WTC11 (cell line): ENCODE results near the gene INPP5F. TPM values are rescaled to one million over a fixed set of nuclear protein-coding genes. Genes with fewer than 3 reads are reported as not detected.
"Not testable (repeated sequence)": the region's sequence is repeated elsewhere in the genome, so short reads cannot be mapped to it uniquely, and the experiment has no call there.

Source experiments
- ATAC-seq: fragments of 200-7000 bp; cut with Tn5 transposase; 2 replicates; pipeline ENCODE4 v1.10.0; 2021; ENCODE audit warnings: mild to moderate bottlenecking, moderate library complexity
- CTCF ChIA-PET: fragments of 300-600 bp; sonication (Branson Sonifier 250); formaldehyde crosslinking; loops from one replicate; lab custom pipeline; 2021; ENCODE audit warnings: antibody characterized with exemption; lab: Charles Lee
- POLR2A ChIA-PET: fragments of 350-600 bp; sonication (Branson Sonifier 250); formaldehyde crosslinking; loops from one replicate; lab custom pipeline; 2021; ENCODE audit warnings: antibody characterized with exemption; lab: Charles Lee
- DNase-seq: peaks from one replicate; pipeline ENCODE4 v3.0.0; 2021; ENCODE audit warnings: low spot score
- H3K27ac Mint-ChIP-seq: 2 replicates; pipeline ENCODE4 v1.8.0; 2021; ENCODE audit warnings: mixed read lengths
- H3K27me3 Mint-ChIP-seq: 2 replicates; pipeline ENCODE4 v1.8.0; 2021; ENCODE audit warnings: low read depth, mild to moderate bottlenecking, moderate library complexity, mixed read lengths
- H3K36me3 Mint-ChIP-seq: 2 replicates; pipeline ENCODE4 v1.8.0; 2021; ENCODE audit warnings: mixed read lengths
- H3K4me1 Mint-ChIP-seq: 2 replicates; pipeline ENCODE4 v1.8.0; 2022; ENCODE audit warnings: mixed read lengths
- H3K4me3 Mint-ChIP-seq: 2 replicates; pipeline ENCODE4 v1.8.0; 2021; ENCODE audit warnings: mild to moderate bottlenecking, moderate library complexity, mixed read lengths
- H3K9me3 Mint-ChIP-seq: 2 replicates; pipeline ENCODE4 v1.8.0; 2021; ENCODE audit warnings: mixed read lengths
- CBFB ChIP-seq: sonication (generic); formaldehyde crosslinking; IDR thresholded peaks from 2 replicates; pipeline ENCODE4 v1.8.1; 2022; ENCODE audit warnings: mild to moderate bottlenecking, low read depth, missing genetic modification reagents
- E2F5 ChIP-seq: sonication (generic); formaldehyde crosslinking; IDR thresholded peaks from 2 replicates; pipeline ENCODE4 v1.8.1; 2022; ENCODE audit warnings: mild to moderate bottlenecking, moderate library complexity, missing genetic modification reagents
- ETV6 ChIP-seq: sonication (generic); formaldehyde crosslinking; IDR thresholded peaks from 2 replicates; pipeline ENCODE4 v1.8.1; 2022; ENCODE audit warnings: mild to moderate bottlenecking, missing genetic modification reagents
- GRHL2 ChIP-seq: fragments of 250-450 bp; sonication (Bioruptor Pico); IDR thresholded peaks from 2 replicates; pipeline ENCODE4 v1.8.0; 2022; ENCODE audit warnings: mild to moderate bottlenecking, moderate library complexity; ENCODE audit not compliant: insufficient replicate concordance, severe bottlenecking
- OVOL2 ChIP-seq: fragments of 250-450 bp; sonication (Bioruptor Pico); IDR thresholded peaks from 2 replicates; pipeline ENCODE4 v1.9.0; 2021; ENCODE audit warnings: mild to moderate bottlenecking, borderline replicate concordance
- SOX15 ChIP-seq: fragments of 250-450 bp; sonication (Bioruptor Pico); IDR thresholded peaks from 2 replicates; pipeline ENCODE4 v1.9.0; 2021; ENCODE audit warnings: mild to moderate bottlenecking
- TP53 ChIP-seq: sonication (generic); formaldehyde crosslinking; IDR thresholded peaks from 2 replicates; pipeline ENCODE4 v1.8.1; 2023; ENCODE audit warnings: mild to moderate bottlenecking, missing genetic modification reagents
- USF2 ChIP-seq: sonication (generic); formaldehyde crosslinking; IDR thresholded peaks from 2 replicates; pipeline ENCODE4 v1.8.1; 2023; ENCODE audit warnings: mild to moderate bottlenecking, missing genetic modification reagents, moderate library complexity
- ZBTB21 ChIP-seq: sonication (generic); formaldehyde crosslinking; IDR thresholded peaks from 2 replicates; pipeline ENCODE4 v1.8.1; 2023; ENCODE audit warnings: mild to moderate bottlenecking, missing genetic modification reagents, borderline replicate concordance
- ZMAT4 ChIP-seq: fragments of 250-450 bp; sonication (Bioruptor Pico); IDR thresholded peaks from 2 replicates; pipeline ENCODE4 v1.9.0; 2021; ENCODE audit warnings: mild to moderate bottlenecking
- ZNF425 ChIP-seq: fragments of 250-450 bp; sonication (Bioruptor Pico); conservative IDR thresholded peaks from 2 replicates; pipeline ENCODE4 v1.9.0; 2021; ENCODE audit warnings: mild to moderate bottlenecking
- ZNF532 ChIP-seq: fragments of 250-450 bp; sonication (Bioruptor Pico); IDR thresholded peaks from 2 replicates; pipeline ENCODE4 v1.9.0; 2021; ENCODE audit warnings: mild to moderate bottlenecking, borderline replicate concordance
- ZNF671 ChIP-seq: fragments of 250-450 bp; sonication (Bioruptor Pico); IDR thresholded peaks from 2 replicates; pipeline ENCODE4 v1.8.0; 2021; ENCODE audit warnings: mild to moderate bottlenecking
- total RNA-seq: library from RNA; stranded (reverse); gene quantifications from 3 replicates; pipeline ENCODE4 v1.2.3, GENCODE V29; 2021

Gene INPP5F
- total RNA-seq, 1 experiment from 2014 or later: 83.3 TPM

- Mint-ChIP-seq H3K36me3 (peaks cover 35% of the 10 kb centered on the region), H3K4me1 (peaks cover 18% of the 10 kb centered on the region), H3K27me3 (no peaks in the 10 kb centered on the region; the same call in 1 of the 2 replicates), H3K4me3 (no peak overlapping the region), H3K27ac (0 out of 2 replicates have a peak overlapping the region, but pooled peaks have one; percentile 17), H3K9me3 (peaks cover 41% of the 10 kb centered on the region)
- ATAC-seq (peak; percentile 87), DNase-seq (no peak)
- ChIA-PET CTCF (interaction anchor here (1.4 to 2.3 kb wide), 3 partner anchors 19 to 62 kb away, joined by 3 to 7 read pairs (median 4); no protein-coding TSS in a partner anchor), POLR2A (interaction anchor here (0.6 to 1.1 kb wide), 3 partner anchors 17 to 26 kb away, joined by 3 to 8 read pairs (median 3); no protein-coding TSS in a partner anchor)
- TF ChIP-seq ETV6 (CRISPR knock-in tag) (0 out of 2 replicates have a peak, but pooled peaks have one; percentile 29), ZNF425 (CRISPR knock-in tag) (no peak), USF2 (CRISPR knock-in tag) (peak; percentile 8; the same call in 1 of the 2 replicates)
Observed at GRCh38 chr10:119706521-119707278, 19.1 kb upstream of the INPP5F start.

GRCh38 chr10:119707331-119707730 is 18.5 kb upstream of the INPP5F start:
- H3K4me3 Mint-ChIP-seq, ATAC-seq, H3K27me3 Mint-ChIP-seq, H3K27ac Mint-ChIP-seq, DNase-seq: not testable (repeated sequence)
- peaks cover 38% of the 10 kb centered on the region for H3K36me3 Mint-ChIP-seq
- peaks cover 12% of the 10 kb centered on the region for H3K4me1 Mint-ChIP-seq
- ChIA-PET POLR2A (interaction anchor here (1.0 to 1.1 kb wide), 2 partner anchors 18 to 20 kb away, joined by 3 to 8 read pairs; no protein-coding TSS in a partner anchor), CTCF (interaction anchor here (1.4 to 2.3 kb wide), 3 partner anchors 20 to 63 kb away, joined by 3 to 7 read pairs (median 4); no protein-coding TSS in a partner anchor)
- H3K9me3 Mint-ChIP-seq: peaks cover 44% of the 10 kb centered on the region

GRCh38 chr10:119710935-119711334 is 14.9 kb upstream of the INPP5F start:
- H3K27ac Mint-ChIP-seq, DNase-seq, POLR2A ChIA-PET, H3K27me3 Mint-ChIP-seq, H3K4me3 Mint-ChIP-seq, CTCF ChIA-PET, ATAC-seq: not testable (repeated sequence)
- Mint-ChIP-seq H3K9me3 (peaks cover 43% of the 10 kb centered on the region), H3K36me3 (peaks cover 37% of the 10 kb centered on the region), H3K4me1 (peaks cover 15% of the 10 kb centered on the region)

GRCh38 chr10:119713744-119714483 is 11.9 kb upstream of the INPP5F start:
- Mint-ChIP-seq H3K27ac (no peak overlapping the region), H3K4me1 (peaks cover 10% of the 10 kb centered on the region), H3K4me3 (no peak overlapping the region), H3K9me3 (peaks cover 22% of the 10 kb centered on the region), H3K36me3 (peaks cover 16% of the 10 kb centered on the region), H3K27me3 (no peaks in the 10 kb centered on the region)
- ChIA-PET CTCF (interaction anchor here (0.8 to 1.5 kb wide), 3 partner anchors 12 to 36 kb away, joined by 3 to 4 read pairs (median 4); partner anchors contain the start of gene INPP5F), POLR2A (interaction anchor here (0.8 kb wide), 1 partner anchor 12 kb away, joined by 3 read pairs; the partner anchor contains the start of gene INPP5F)
- TF ChIP-seq OVOL2 (no peak), E2F5 (no peak), GRHL2 (CRISPR knock-in tag) (no peak)
- ATAC-seq: no peak
- no peak for DNase-seq

GRCh38 chr10:119714484-119714816 is 11.4 kb upstream of the INPP5F start:
- H3K27ac Mint-ChIP-seq: no peak overlapping the region
- no peak overlapping the region for H3K4me3 Mint-ChIP-seq
- H3K27me3 Mint-ChIP-seq: no peaks in the 10 kb centered on the region
- H3K4me1 Mint-ChIP-seq: peaks cover 10% of the 10 kb centered on the region
- CTCF ChIA-PET: interaction anchor here (0.8 to 1.5 kb wide), 3 partner anchors 11 to 36 kb away, joined by 3 to 4 read pairs (median 4); partner anchors contain the start of gene INPP5F
- DNase-seq (no peak), ATAC-seq (no peak)
- peaks cover 16% of the 10 kb centered on the region for H3K36me3 Mint-ChIP-seq
- POLR2A ChIA-PET: interaction anchor here (0.8 kb wide), 1 partner anchor 11 kb away, joined by 3 read pairs; the partner anchor contains the start of gene INPP5F
- peaks cover 20% of the 10 kb centered on the region for H3K9me3 Mint-ChIP-seq
- TF ChIP-seq SOX15: no peak
- no peak for TF ChIP-seq OVOL2
- TF ChIP-seq ZNF671: no peak
- TF ChIP-seq ZMAT4 (CRISPR knock-in tag): no peak
- TF ChIP-seq TP53 (CRISPR knock-in tag): no peak
- TF ChIP-seq ZNF532: no peak
- no peak for TF ChIP-seq ZBTB21 (CRISPR knock-in tag)
- no peak for TF ChIP-seq CBFB
